GM12892 (cell line): ENCODE results near the gene COMMD7.

ENCODE experiments used
- POLR2AphosphoS5 ChIP-seq: IDR thresholded peaks from 2 replicates; pipeline ENCODE4 v1.6.1; 2011; ENCODE audit warnings: low read depth, low read length, control low read depth
- TAF1 ChIP-seq: IDR thresholded peaks from 2 replicates; pipeline ENCODE4 v1.6.1; 2011; ENCODE audit warnings: low read depth, mild to moderate bottlenecking, control low read depth, low read length, borderline replicate concordance

DNA sequence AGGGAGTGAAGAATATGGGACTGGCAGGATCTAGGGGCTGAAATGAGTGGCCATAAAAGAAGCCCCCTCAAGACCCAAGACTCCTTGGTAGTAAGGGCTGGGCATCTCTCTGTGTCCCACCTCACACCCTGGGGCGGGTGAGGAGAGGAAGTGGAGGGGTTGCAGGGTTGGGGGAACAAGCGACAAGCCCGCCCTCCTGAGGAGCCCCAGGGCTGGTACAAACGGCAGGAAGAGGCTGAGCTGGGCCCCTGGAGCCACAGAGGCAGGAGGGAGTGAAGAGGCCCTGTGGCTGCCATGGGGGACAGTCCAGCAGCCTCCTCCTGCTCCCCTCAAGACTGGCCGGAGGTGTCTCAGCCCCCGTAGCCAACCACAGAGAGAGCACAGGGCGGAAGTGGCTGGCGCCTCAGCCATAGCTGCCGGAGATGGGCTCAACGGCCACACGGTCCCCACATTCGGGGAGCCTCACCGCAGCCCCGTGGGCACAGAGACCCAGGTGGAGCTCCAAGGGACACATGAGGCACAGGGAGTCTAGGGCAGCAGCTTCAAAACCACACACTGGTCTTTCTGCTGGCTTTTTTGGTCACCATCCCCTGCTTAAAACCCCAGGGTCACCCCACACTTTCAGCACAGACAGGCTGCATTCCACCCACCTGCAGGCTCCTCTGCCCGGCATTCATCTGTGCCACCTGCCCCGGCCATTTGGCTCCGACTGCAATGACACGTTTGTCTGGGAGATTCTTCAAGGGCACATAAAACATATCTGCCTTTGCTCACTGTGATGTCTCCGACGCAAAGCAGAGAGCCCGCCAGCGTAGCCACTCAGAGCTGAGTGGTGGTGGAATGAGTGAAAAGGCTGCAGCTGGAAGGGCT, 70.0 kb downstream of the COMMD7 start:
- TF ChIP-seq TAF1 = peak; percentile 33; the same call in 1 of the 2 replicates
- peak; percentile 63; the same call in 1 of the 2 replicates for TF ChIP-seq POLR2AphosphoS5
